Measurements from ENCODE around the gene BIVM.

- TF ChIP-seq CTCF (conservative IDR thresholded peaks at IDR 0.05) = no peak
- no peak for TF ChIP-seq EZH2 (IDR thresholded peaks at IDR 0.05; ENCODE audit: low read depth)
Measured at GRCh38 chr13:102869948-102870676, 71.2 kb downstream of the BIVM start.
